ENCODE measurements around the gene APOBEC3G. TPM values are rescaled to one million over a fixed set of nuclear protein-coding genes. Genes with fewer than 3 reads are reported as not detected.
A peak's percentile ranks its signal among the peaks of the same experiment; 100 is the strongest.

The APOBEC3G gene
- polyA plus RNA-seq, 1 donor (not counting 4 experiments of a cell fraction or from before 2014, with no cell fraction given) = 7.8 TPM

DNA sequence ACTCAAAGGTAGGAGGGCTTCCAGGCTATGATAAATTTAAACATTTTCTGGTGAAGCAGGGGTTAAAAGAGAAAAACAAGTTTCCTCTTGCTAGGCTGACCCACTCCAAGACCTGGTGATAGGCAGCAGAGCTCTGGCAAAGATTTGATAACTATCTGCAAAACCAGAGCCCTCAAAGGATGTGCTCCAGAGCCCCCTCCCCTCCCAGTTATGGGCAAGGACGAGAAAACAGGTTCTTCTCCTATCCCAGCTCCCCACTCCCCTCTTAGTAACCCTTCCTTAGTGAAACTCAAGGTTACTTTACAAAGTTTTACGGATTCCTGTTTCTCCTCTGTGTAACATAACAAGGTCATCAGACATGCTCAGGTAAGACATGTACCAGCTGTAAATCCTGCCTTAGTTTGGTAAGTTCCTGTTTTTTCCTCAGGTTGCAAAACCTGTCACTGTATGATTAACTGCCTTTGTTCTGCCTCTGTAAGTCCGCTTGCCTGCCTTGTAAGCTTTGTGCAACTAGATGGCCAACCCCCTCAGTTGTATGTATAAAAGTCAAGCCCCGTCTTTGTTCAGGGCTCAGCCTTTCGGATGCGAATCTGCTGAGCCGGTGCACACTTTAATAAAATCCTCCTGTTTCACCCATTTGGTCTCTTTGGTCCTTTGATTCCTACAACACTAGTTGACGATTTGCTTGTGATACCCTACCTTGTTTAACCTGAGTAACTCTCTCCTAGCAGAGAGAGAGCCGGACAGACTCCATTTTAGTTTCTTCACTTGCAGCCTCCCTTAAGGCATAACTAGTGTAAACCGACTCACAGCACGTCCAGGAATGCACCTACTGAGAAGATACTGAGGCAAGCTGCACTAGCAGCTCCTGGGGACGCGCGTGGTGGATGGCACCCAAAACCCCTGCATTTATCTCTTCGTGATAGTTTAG lies 33.8 kb downstream of the APOBEC3G start:
- no peaks in the 10 kb centered on the region for H3K9me3 ChIP-seq (ENCODE audit: control insufficient read depth, low read depth, low read length)
- no peaks in the 10 kb centered on the region for H4K20me1 ChIP-seq (ENCODE audit: control insufficient read depth, extremely low read depth, insufficient read depth, low read length)
- TF ChIP-seq EZH2 (IDR thresholded peaks at IDR 0.05; ENCODE audit: low read length) = no peak
- TF ChIP-seq, protein P1, sequence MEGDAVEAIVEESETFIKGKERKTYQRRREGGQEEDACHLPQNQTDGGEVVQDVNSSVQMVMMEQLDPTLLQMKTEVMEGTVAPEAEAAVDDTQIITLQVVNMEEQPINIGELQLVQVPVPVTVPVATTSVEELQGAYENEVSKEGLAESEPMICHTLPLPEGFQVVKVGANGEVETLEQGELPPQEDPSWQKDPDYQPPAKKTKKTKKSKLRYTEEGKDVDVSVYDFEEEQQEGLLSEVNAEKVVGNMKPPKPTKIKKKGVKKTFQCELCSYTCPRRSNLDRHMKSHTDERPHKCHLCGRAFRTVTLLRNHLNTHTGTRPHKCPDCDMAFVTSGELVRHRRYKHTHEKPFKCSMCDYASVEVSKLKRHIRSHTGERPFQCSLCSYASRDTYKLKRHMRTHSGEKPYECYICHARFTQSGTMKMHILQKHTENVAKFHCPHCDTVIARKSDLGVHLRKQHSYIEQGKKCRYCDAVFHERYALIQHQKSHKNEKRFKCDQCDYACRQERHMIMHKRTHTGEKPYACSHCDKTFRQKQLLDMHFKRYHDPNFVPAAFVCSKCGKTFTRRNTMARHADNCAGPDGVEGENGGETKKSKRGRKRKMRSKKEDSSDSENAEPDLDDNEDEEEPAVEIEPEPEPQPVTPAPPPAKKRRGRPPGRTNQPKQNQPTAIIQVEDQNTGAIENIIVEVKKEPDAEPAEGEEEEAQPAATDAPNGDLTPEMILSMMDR (optimal IDR thresholded peaks at IDR 0.05 in 1 of 3, IDR thresholded peaks at IDR 0.05 in 1 of 3, conservative IDR thresholded peaks at IDR 0.05 in 1 of 3; ENCODE audit: extremely low read depth in 1 of 3, insufficient read depth in 2 of 3, low read length in 3 of 3) = no peak
- peak overlapping the region; percentile 37 for H2AFZ ChIP-seq (ENCODE audit: control insufficient read depth, low read length)
- dilution Hi-C loops (cut with MboI; ENCODE audit: extremely low pct_ligation_motif_present, low sequenced_read_pairs) = no loop called here
- peak; percentile 52 for FAIRE-seq
- DNase-seq (ENCODE audit: low read depth, low spot score) = no peak
- H3K36me3 ChIP-seq (ENCODE audit: control insufficient read depth in 2 of 2, extremely low read depth in 1 of 2, insufficient read depth in 2 of 2, low read length in 2 of 2) = no peaks in the 10 kb centered on the region
- H3K27me3 ChIP-seq (ENCODE audit: control insufficient read depth, extremely low read depth, insufficient read depth, low read length) = no peaks in the 10 kb centered on the region
- no peak overlapping the region for H3K4me2 ChIP-seq (ENCODE audit: control insufficient read depth, extremely low read depth, insufficient read depth, low read depth, low read length)
- no peak overlapping the region for H3K4me3 ChIP-seq (ENCODE audit: control insufficient read depth in 2 of 3, extremely low read depth in 1 of 3, insufficient read depth in 2 of 3, low read depth in 1 of 3, low read length in 3 of 3)
- no peaks in the 10 kb centered on the region for H3K9me1 ChIP-seq (ENCODE audit: control insufficient read depth, extremely low read depth, insufficient read depth, low read length)
- H3K4me1 ChIP-seq (ENCODE audit: control insufficient read depth, extremely low read depth, insufficient read depth, low read length) = peaks cover 11% of the 10 kb centered on the region
- no peak overlapping the region for H3K9ac ChIP-seq (ENCODE audit: control insufficient read depth, extremely low read depth, insufficient read depth, low read length)
- H3K79me2 ChIP-seq (ENCODE audit: control insufficient read depth, insufficient read depth, low read length) = no peaks in the 10 kb centered on the region
- no peak overlapping the region for H3K27ac ChIP-seq (ENCODE audit: control insufficient read depth, insufficient read depth, low read length)

DNA sequence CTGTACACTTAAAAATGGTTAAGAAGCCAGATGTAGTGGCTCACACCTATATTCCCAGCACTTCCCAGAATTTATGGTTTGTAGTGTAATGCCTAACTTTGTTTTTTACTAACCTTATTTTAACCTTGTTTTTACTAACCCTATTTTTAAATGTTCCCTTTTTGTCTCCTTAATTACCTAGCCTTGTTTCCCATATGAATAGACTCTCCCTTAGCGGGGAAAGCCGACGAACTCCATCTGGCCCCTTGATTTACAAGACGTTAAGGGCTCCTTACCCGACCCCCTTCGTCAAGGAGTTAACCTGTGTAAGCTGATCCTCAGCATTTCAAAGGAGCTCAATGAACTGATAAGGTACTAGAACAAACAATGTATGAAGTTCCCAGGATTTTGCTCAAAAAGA lies 37.0 kb downstream of the APOBEC3G start:
- dilution Hi-C loops (cut with MboI; ENCODE audit: extremely low pct_ligation_motif_present, low sequenced_read_pairs) = no loop called here
- Histone ChIP-seq H3K9ac (ENCODE audit: control insufficient read depth, extremely low read depth, insufficient read depth, low read length) (no peak overlapping the region), H2AFZ (ENCODE audit: control insufficient read depth, low read length) (no peak overlapping the region), H3K36me3 (ENCODE audit: control insufficient read depth in 2 of 2, extremely low read depth in 1 of 2, insufficient read depth in 2 of 2, low read length in 2 of 2) (no peaks in the 10 kb centered on the region), H3K27me3 (ENCODE audit: control insufficient read depth, extremely low read depth, insufficient read depth, low read length) (no peaks in the 10 kb centered on the region), H3K4me3 (ENCODE audit: control insufficient read depth in 2 of 3, extremely low read depth in 1 of 3, insufficient read depth in 2 of 3, low read depth in 1 of 3, low read length in 3 of 3) (no peak overlapping the region), H3K79me2 (ENCODE audit: control insufficient read depth, insufficient read depth, low read length) (no peaks in the 10 kb centered on the region), H4K20me1 (ENCODE audit: control insufficient read depth, extremely low read depth, insufficient read depth, low read length) (no peaks in the 10 kb centered on the region), H3K4me1 (ENCODE audit: control insufficient read depth, extremely low read depth, insufficient read depth, low read length) (peaks cover 19% of the 10 kb centered on the region), H3K27ac (ENCODE audit: control insufficient read depth, insufficient read depth, low read length) (no peak overlapping the region), H3K4me2 (ENCODE audit: control insufficient read depth, extremely low read depth, insufficient read depth, low read depth, low read length) (peak overlapping the region; percentile 45), H3K9me3 (ENCODE audit: control insufficient read depth, low read depth, low read length) (no peaks in the 10 kb centered on the region), H3K9me1 (ENCODE audit: control insufficient read depth, extremely low read depth, insufficient read depth, low read length) (no peaks in the 10 kb centered on the region)
- TF ChIP-seq, protein P1 (optimal IDR thresholded peaks at IDR 0.05 in 1 of 3, IDR thresholded peaks at IDR 0.05 in 1 of 3, conservative IDR thresholded peaks at IDR 0.05 in 1 of 3; ENCODE audit: extremely low read depth in 1 of 3, insufficient read depth in 2 of 3, low read length in 3 of 3) = no peak
- TF ChIP-seq EZH2 (IDR thresholded peaks at IDR 0.05; ENCODE audit: low read length) = no peak
- FAIRE-seq = no peak
- no peak for DNase-seq (ENCODE audit: low read depth, low spot score)

Data from keratinocyte (primary cell).